MV-4-11 (cell line): ENCODE data around the gene HTT.

Experiments used
- DNase-seq: peaks from one replicate; lab custom pipeline; 2025; lab: John Stamatoyannopoulos, UW

Gene HTT

DNA sequence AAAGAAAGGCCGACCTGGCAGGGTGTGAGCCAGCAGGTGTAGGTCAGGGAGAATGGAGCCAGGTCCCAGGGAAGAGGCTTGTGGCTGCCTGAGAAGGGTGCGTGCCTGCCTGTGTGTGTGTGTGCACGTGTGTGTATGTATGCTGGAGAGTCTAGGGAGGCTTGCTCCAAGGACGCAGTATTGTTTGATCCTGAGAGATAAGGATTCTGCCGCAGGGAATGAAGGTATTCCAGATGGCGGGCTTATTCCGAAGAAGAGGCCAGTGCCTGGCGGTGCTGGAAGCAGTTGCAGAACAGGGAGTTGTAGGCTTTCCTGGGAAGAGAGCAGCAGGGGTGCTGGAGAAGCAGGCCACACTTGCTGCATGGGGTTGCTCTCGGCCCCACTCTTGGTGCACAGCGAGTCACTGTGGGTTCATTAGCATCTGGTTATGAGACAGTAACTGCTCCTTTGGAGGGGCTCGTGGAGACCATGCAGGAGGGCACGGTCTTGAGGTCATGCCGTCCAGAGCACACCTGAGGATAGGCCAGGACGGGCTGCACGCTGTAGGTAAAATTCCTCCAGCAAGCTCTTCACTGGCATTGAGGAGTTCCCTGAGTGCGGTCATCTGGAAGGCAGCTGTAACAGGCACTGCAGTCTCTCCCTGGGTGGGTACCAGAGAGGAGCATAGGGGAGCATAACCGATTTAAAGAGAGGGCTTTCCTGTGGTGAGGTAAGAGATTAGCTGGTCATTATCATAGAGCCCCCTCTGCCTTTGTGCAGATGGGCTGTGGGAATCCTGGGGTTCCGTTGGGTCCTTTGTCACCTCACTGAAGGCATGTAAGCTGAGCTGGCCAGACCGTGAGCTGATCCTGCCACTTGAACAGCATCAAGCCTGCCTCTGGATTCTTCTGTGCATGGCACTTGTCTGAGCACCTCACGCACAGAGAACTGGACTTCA lies 144.6 kb downstream of the HTT start:
- DNase-seq: no peak

DNA sequence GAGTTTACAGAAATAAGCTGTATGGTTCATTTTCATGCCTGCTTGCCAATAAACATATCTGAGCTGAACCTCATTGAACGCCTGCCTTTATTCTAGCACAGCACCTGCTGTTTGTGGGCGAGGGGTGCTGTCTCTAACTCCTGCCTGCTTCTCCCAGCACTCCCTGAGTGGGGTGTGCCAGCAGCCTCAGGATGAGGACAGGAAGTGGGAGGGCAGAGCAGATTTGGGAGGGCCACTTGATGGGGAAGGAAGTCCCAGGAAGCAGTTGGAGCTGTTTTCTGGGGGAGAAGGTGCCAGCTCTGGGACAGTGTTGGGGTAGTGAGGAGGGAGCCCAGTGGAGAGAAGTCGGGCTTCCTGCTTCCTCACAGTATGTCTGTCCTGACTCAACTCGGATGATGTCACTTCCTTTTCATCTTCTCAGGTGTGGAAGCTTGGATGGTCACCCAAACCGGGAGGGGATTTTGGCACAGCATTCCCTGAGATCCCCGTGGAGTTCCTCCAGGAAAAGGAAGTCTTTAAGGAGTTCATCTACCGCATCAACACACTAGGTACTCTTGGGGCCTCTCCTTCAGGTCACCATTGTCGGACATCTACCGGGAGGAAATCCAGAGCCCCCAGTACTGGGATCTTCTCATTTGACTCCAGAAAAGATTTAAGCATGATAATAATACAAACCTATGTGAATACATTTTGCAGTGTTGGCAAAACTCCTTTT lies 145.4 kb downstream of the HTT start:
- no peak for DNase-seq

DNA sequence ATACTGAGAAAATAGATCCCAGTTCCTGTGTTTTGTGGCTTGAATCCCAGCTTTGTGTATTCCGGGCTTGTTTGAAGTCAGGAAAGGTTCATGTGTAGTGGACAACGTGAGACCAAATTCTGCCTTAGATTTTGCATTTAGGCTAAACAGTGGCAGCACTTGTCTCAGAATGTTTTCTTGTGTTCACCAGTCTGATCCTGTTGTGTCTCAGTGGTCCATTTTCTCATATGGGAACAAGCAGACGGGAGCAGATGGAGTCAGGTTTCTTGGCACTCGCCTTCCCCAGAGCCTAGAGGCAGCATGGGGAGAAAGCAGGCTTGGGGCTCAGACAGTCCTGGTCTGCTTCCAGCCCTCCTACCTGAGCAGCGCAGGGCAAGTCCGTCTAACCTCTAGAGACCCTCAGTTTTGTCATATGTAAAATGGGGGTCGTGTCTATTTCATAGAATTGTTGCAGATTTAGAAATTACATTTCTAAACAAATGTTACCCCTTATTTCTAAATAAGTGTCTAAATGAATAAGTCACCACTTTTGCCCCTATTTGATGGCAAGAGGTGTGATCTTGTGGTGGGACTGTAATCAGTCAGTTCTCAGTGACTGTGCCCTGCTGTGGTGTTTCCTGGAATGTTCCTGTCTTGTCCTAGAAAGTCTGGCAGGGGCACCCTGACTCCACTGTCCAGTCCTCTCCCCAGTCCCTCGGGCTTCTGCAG lies 146.1 kb downstream of the HTT start:
- no peak for DNase-seq

DNA sequence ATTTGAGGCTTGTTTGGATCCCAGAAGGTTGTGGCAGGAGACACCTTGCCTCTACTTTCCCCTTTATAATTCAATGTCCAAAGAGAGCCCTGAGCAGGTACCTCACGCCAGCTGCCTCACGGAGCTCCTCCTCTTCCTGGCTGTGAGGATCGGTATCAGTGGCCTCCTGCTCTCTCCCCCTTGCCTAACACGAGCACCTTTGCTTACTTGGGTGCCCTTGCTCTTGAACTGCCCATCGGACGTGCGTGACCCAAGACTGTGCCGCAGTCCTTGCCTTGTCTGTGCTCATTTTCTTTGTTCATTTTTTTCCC lies 146.7 kb downstream of the HTT start:
- DNase-seq: no peak

DNA sequence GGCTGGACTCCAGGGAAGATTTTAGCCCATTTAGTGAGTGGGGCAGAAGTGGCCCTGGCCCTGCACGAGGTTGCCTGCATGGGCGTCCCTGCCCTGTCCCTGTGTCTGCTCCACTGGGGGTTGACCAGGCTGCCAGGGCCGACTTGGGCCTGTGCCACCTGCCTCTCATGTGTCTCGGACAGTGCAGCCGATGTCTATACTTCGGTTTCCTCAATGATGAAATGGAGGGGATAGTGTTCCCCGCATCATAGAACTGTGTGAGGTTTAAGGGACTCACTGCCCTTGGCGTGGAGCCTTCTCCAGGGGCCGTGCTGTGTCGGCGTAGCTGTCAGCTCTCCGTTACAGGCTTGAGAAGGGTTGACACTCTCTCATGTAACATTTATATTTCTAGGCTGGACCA lies 147.5 kb downstream of the HTT start:
- DNase-seq: no peak

DNA sequence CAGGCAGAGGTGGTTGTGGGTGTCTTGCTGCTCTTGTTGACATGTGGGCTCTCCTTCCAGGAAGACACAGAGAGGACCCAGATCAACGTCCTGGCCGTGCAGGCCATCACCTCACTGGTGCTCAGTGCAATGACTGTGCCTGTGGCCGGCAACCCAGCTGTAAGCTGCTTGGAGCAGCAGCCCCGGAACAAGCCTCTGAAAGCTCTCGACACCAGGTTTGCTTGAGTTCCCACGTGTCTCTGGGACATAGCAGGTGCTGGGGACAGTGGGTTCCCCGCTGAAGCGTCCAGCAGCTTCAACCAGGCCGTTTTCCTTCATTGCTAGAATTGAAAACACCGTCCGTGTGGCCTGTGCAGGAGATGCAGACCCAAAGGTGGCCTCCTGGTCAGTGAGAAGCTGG lies 148.9 kb downstream of the HTT start:
- no peak for DNase-seq

DNA sequence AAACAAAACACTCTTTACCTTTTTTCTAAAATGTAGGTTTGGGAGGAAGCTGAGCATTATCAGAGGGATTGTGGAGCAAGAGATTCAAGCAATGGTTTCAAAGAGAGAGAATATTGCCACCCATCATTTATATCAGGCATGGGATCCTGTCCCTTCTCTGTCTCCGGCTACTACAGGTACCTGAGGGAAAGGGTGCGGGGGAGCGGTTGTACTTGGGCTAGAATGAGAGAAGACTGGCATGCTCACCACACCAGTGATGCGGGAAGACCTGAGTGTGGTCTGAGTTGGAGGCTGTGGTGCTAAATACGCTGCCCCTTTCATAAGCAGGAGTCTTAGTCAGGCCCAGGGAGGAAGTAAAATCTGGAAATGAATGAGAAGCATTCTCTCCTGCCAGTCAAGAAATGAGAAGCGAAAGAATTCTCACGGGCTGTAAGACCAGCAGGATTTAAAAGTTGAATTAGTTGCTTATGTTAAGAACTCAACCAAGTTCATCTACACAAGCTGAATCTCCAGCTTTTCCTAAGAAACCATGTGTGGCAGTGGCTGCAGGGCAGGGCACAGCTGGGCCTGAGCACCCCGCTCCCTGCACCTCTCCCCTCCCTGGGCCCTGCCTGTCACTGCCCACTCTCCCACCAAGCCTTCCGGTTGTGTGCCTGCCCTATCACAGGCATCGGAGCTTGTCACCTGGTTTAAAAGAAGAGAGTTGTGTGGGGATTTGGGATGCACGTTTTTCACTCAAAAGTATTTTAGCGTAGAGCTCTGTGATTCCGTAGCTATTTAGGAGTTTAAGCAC lies 149.7 kb downstream of the HTT start:
- DNase-seq: peak; percentile 92

DNA sequence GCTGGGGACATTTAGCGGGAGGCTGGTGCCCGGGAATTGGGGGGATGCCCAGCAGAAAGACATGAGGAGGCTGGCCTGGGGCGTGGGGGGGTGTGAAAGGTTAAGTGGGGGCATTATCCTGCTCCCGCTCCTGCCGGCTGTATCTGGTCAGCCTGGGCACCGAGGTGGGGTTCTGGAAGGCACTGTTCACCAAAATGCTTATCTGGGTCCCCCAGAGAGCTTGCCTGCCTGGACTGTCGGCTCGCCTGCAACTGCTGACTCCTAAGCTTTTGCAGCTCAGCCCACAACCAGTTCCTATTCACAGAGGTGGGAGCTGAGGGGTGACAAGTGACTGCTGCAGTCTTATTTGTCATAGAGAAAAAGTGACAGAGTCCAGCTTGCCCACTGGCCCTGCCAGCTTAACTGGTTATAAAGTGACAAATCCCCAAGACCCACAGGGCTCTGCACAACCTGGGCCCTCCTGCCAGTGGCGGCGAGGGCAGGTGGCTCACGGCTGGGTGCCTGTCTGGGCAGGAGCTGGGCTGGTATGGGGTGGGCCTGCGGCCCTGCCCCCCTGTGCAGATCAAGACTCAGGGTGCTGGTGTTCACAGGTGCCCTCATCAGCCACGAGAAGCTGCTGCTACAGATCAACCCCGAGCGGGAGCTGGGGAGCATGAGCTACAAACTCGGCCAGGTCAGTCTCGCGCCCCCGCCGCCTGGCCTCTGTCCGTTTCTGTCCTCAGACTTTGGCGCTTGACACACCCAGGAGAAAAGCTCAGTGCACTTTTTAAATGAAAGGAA lies 150.8 kb downstream of the HTT start:
- no peak for DNase-seq

DNA sequence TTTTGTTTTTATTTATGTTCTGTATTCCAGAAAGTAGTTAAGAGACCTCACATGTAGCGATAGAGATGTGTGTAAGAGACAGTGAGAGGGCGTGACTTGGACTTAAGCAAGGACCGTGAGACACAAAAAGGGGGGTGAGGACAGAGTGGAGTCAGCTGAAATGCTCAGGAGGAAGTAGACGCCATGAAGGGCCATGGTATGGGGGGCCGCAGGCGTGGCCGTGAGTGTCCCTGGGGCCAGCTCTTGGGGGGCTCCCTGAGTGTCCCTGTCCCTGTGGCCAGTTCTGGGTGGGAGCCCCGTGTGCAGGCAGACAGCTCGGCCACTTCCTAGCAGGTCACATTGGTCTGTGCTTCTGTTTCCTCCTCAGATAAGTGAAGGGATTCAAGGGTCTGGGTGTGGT lies 151.5 kb downstream of the HTT start:
- peak; percentile 55 for DNase-seq

DNA sequence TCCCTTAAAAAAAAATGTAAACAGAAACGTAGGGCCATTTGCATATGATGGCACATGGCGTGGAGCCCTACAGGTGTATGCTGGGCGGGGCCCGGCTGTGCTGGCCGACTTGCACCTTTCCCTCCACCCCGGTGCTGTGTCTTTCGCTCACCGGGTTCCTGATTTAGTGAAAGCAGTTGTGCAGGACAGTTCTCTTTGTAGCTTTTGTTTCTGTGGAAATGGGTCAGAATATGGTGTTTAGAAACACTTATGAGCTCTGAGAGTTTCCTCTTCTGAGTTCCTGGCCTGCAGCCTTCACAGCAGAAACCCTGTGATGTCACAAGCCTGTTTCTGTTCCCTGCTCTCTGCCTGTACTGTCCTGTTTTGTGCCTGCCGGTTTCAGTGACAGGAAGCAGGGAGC lies 152.0 kb downstream of the HTT start:
- DNase-seq: peak; percentile 86

DNA sequence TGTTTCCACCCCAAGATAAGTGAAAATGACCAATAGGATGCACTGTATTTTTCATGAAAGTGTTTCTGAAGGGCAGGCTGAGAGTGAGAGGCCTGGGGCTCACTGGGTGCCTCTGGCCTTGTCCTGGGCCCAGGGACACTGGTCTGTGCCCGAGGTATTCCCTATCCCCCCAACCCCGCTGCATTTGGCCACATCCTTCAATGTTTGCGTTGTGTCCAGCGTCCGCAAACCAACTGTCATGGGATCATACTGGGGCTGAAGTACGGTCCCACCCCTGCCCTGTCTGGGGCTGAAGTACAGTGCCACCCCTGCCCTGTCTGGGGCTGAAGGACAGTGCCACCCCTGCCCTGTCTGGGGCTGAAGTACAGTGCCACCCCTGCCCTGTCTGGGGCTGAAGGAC lies 152.5 kb downstream of the HTT start:
- DNase-seq: no peak

DNA sequence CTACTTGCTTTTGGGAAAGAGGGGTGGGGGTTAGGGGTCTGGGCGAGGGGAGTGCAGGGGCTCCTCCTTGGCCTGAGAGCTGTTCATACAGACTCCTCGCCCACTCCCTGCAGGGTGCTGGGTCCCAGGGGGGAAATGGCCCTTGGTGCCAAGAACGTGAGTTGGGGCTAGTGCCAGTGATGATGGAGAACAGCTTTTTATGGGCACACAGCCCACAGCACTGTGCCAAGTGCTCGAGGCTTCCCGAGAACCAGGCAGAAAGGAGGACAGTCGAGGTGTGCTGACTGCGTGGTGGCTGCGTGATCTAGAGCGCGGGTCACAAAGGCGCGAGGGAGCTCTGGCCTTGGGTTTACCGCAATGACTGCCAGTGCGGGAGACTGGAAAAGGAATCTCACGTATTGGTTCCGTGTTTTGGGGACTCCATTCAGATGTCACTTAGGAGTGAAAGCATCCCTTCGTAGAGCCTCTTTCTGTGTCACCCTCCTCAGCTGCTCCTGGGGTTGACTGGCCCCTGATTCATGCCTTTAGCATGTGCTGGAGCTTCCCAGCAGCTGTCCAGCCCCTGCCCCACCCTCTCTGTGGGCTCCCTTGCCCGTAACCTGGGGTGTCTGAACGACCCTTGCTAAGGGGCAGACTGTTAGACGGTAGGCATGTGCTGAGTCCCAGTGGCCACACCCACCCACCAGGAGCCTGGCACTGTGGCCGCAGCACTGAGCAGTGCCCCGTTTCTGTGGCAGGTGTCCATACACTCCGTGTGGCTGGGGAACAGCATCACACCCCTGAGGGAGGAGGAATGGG lies 153.6 kb downstream of the HTT start:
- no peak for DNase-seq

DNA sequence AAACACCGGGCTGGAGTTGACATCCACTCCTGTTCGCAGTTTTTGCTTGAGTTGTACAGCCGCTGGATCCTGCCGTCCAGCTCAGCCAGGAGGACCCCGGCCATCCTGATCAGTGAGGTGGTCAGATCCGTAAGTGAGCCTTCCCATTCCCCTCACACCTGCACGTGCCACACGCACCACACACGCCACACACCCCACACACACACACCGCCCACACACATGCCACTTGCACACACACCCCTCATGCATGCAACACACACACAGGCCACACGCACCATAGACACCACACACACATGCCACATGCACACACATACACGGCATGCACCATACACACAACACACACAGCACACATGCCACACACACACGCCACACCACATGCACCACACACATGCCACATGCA lies 154.4 kb downstream of the HTT start:
- DNase-seq: no peak

DNA sequence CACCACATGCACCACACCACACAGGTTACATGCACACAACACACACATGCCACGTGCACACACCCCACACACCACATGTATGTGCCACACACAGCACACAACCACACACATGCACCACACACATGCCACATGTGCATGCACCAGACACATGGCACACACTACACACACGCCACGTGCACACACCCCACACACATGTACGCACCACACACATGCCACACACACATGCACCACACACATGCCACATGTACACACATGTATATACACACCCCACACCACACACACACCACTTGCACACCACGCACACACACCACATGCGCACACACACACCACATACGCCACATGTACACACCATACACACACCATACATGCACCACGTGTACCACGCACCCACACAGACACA lies 154.8 kb downstream of the HTT start:
- no peak for DNase-seq

DNA sequence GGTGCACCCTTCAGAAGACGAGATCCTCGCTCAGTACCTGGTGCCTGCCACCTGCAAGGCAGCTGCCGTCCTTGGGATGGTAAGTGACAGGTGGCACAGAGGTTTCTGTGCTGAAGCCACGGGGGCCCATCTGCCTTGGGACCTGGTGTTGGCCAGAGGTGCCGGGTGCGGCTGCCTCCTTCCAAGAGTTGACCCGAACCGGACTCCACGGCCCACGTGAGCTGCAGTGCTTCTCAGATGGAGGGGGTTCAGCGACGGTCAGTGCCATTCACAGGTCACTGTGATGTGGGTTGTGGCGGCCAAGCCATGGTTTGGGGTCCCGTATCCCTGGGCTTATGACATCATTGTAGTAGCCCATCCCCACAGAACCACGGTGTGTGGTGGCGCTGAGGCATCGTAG lies 155.5 kb downstream of the HTT start:
- DNase-seq: no peak

DNA sequence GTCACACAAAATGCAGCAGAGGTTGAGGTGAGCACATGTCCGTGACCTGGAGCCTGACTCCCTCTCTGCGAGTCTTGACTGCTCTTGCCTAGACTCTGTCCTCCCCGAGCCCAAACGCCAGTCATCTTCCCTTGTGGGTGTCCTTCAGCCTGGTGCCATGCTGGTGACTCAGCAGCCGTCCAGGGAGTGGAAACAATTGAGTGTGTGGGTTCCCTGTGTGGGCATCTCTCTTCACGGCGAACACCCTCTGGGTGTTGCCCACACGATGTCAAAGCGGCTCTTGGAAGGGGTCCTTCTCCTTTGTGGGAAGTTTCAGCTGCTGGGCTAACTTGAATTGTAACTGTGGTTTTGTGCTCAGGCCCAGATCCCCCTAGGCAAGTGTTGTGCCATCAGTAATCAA lies 157.0 kb downstream of the HTT start:
- DNase-seq: peak; percentile 22

DNA sequence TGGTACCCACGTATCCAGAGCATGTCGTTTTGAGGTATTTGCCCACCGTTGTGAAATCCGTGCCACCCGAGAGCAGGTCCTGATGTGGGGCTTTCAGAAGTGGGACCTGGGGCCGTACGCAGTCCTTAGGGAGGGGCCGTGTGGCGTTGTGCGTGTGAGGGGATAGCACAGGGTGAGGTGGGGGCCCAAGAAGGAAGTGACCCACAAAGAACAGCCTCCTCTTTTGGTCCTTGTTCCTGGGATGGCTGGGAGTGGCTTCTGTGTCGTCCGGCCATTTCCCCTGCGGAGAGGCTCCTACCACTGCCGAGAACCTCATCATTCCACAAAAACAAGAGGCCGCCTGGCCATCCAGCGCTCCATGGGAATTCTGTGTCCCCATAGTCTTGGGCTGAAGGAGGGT lies 157.5 kb downstream of the HTT start:
- no peak for DNase-seq

DNA sequence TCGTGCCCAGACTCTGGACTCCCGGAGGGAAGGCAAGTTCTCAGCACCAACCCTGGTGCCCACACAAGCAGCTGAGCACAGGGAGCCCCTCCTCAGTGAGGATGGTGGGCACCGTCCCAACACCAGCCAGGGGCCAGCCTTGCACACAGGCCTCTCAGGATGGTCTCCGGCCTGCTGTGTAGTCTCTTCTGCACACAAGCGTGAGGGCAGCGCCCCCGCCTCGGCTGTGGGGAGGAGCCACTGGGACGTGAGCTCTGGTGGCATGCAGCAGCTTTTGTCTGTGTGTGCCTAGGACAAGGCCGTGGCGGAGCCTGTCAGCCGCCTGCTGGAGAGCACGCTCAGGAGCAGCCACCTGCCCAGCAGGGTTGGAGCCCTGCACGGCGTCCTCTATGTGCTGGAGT lies 158.4 kb downstream of the HTT start:
- no peak for DNase-seq

DNA sequence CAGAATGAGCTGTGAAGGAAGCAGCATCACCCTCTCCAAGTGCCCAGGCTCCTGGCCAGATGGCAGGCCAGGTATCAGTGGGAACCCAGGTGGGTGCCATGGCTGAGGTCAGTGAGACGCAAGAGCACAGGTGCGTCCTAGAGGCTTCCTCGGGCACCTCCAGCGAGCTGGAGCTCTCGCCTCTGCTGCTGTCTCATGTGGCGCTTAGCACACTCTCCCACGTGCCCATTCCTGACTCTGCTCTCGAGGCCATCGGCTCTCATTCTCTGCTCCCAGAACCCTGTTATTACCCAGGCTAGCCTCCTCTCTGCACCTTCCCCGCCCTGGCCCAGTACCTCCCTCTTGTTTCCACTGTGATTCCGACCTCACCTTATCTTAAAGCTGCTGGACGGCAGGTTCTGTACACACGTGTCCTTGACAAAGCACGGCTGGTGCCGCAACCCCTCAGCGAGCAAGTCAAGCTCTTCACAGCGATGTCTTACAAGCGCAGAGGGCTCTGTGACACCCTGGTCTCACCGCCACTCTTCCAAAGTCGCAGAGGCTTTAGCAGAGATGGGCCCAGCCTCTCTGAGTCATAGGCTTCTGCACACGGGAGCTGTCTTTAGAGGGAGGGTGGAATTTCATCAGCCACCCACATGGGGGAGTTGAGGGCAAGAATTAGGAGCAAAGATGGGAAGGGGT lies 159.1 kb downstream of the HTT start:
- peak; percentile 20 for DNase-seq
